Ureter (tissue), 1 donor: ENCODE data around the gene APOBEC3A. TPM values are rescaled to one million over a fixed set of nuclear protein-coding genes. Genes with fewer than 3 reads are reported as not detected.

Experiments
- DNase-seq: peaks from one replicate; pipeline ENCODE4 v3.0.0-alpha.2; 2020; ENCODE audit warnings: low spot score
- total RNA-seq: library from RNA; stranded (reverse); gene quantifications from one replicate; pipeline ENCODE4 v1.2.4, GENCODE V29; 2023
- donor health status: DM: yes; HTN: yes; CAD: no.

The APOBEC3A gene
- 2.0 TPM for total RNA-seq

DNA sequence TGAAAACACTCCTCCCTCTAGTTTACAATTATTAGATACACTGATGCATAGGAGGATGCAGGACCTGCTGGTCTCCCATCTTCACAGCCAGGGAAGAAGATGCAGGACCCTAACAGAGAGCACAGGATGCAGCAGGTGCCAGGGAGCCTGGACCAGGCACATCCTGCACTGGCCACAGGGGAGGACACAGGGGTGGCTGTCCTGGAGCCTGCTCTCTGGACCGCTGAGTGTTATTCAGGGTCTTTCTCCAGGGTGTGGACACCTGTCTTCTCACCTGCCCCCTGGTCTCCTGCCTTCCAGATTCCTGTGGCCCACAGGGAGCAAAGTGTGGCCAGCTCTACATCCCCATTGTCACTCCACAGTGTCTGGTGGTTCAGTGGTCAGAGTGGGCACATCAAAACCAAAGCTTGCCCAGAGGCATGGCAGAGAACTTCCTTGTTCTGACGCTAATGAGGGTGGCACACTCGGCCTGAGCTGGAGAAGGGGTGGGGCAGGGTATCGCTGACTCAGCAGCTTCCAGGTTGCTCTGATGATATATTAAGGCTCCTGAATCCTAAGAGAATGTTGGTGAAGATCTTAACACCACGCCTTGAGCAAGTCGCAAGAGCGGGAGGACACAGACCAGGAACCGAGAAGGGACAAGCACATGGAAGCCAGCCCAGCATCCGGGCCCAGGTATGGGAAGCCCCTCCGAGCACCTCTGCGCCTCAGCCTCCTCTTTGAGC is at the start of gene APOBEC3A:
Gene APOBEC3A (plus strand): TSS at position 564 of the 725 bp plus-strand sequence. CDS start 83 bp downstream, at position 647.
- DNase-seq, result peak; percentile 73

DNA sequence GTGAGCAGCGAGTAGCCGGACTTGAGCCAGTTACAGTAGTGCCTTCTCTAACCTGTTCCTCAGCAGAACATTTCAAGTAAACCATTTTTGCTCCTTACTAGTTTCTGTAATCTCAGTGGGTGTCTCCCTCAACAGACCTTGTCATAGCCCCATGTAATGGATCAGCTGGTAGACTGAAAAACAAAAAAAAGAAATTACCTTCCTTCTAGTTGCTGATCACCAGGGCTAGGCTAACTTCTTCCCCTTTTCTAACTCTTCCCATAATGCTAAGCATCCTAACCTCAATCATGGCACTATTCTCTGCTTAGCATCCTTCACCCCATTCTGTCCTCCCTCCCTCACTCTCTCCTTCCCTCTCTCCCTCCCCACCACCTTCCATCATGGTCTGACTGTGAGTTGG is 49.6 kb upstream of the APOBEC3A start:
- DNase-seq, result no peak

DNA sequence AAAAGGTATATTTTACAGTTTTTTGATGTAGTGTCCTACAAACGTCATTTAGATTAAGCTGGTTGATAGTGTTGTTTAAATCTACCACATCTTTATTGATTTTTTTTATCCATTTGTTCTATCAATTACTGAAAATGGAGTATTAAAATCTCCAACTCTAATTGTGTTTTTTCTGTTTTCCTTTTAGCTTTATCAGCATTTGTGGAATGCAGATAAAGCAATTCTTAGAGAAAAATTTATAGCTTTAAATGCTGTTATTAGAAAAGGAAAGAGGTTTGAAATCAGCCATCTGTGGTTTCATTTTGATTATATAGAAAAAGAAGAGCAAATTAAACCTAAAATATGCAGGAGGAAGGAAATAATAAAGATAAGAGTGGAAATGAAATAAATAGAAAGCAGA is 46.0 kb upstream of the APOBEC3A start:
- DNase-seq, result no peak

GRCh38 chr22:38919631-38920190 is 37.7 kb upstream of the APOBEC3A start:
- DNase-seq, result no peak

DNA sequence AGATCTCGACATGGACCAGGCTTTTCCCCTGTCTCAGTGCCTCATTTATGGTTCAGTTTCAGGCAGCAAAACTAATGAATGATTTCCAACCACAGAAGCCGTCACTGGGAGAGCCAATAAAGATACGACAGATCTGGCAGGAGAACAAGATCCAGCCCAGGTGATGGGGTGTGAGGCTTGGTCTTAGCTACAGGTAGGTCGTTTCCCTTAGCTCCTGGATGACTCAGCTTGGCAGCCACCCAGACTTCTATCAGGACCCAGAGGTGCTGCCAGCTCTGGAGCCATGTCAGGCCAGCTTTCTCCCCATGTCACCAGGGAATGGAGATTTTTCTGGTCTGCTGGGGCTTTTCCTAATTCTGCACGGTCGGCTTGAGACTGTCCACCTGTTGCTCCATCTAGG is 36.3 kb upstream of the APOBEC3A start:
- DNase-seq, result peak; percentile 85

DNA sequence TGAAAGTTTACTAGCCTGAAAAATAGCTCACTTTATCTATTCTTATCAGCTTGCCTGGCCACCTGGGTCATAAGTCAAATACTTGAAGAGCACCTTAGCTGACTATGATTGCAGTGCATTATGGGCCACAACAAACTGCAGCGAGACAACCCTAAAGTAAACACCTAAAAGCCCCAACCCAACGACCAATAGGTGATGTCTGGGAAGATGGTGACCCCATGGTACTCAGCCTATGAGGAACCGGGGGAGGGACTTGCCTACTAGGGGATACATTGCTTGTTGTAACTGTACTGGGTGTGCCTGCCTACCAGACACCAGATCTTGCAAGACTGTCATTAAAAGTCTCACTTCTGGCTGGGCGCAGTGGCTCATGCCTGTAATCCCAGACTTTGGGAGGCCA is 35.6 kb upstream of the APOBEC3A start:
- DNase-seq, result no peak

DNA sequence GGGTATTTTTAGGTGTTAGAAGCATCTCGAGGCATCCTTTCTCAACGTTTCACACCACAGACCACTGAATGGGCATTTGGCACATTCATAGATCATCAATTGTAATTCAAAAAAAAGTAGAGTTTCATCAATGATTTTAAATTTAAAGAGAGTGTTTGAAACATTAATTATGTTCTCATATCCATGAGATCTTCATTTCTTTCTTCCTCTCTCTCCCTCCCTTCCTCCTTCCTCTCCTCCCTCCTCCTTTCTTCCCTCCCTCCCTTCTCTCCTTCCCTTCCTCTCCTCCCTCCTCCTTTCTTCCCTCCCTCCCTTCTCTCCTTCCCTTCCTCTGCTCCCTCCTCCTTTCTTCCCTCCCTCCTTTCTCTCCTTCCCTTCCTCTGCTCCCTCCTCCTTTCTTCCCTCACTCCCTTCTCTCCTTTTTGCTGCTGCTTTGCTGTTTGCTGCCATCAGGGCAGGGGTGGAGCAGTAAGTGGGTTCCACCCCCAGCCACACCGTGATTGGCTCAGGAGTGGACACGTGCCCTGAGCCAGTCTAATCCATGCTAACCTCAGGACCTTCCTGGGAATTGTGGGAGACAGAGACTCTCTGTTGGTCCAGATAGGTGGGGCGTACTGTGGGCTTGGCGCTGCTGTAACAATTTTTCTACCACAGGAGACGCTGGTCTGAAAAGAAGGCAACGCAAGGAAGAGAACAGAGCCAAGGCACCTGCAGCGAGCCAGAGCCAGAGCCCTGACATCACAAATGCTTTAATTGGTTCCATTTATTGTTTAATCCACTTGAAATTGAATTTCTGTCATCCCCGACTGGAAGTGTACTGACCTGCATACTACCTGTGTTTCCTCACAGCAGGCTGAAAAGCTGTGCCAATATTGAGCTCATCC is 33.7 kb upstream of the APOBEC3A start:
- DNase-seq, result peak; percentile 84

DNA sequence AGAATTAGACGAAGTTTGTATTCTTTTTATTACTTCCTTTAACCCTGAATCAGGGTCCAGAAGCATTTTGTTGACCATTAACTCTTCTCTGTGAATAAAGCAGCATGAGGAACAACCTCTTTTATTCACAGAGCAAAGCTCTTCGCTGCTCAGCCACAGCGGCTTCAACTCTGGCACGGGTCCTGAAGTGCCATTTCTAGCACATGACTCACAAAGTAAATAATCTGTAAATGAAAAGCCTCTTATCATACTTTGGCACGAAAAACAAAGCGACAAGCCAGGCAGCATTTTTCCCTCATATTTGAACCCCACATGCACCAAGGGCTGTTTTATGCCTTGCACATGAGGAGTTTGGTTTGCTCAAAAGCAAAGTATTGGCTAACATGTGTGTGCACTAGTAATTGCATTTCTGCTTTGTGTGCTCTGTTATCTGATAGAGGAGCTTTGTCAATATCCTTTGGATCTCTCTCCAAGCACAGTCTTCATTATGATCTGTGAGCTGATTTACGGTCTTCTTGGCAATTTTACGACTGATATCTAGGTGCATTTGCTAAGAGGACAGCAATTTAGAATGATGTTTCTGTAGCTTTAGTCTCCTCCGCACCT is 33.0 kb upstream of the APOBEC3A start:
- peak; percentile 90 for DNase-seq

DNA sequence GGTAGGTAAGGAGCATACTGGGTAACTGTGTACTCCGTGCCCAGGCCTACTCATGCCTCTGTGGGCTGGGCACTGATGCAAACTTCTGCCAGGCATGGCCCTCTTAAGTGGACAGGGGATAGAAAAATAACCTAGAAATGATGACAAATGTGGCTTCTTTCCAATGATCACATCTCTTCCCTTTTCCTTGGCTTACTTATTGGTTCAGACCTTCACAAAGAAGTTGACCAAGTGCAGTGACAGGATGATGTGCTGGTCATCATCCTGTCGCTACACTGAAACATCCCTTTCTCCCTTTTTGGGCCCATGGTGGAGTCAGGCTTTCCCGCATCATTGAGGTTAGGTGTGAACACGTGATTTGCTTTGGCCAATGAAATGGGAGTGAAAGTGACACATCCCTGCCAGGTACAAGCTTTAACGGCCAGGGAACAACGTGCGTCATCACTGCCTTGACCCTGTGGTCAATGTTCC is 31.8 kb upstream of the APOBEC3A start:
- DNase-seq, result no peak

DNA sequence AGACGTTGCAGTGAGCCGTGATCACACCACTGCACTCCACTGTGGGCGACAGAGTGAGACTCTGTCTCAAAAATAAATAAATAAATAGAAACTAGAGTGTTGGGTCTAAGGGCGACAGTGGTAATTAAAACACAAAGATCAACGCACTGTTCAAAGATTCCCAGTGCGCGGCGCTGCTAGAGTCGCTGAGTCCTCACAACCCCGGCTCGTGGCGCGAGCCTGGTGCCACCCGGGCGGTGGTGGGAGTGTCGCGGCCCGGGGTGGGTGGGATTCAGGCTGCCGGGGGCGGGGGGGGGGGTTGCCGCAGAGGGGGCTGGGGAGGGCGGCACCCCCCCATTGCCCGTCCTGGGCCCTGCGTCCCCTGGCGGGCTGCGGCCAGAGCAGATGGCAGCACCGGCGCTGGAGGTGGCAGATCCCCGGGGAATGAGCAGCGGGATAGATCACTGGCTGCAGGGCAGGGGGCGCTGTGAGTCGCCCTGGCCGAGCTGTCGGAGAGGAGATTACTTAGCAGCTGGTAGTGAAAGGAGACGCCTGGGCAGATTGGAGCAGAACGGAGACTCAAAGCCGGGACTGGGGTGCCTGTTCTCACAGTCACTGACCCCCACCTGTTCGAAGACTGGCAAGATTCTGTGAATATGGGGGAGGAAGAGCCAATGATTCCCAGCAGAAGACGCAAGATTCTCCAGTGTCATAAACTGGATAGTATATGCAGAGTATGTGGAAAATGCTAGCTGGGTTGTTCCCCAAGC is 30.2 kb upstream of the APOBEC3A start:
- peak; percentile 76 for DNase-seq

- DNase-seq, result peak; percentile 7
These were observed 26.9 kb upstream of the APOBEC3A start for GRCh38 chr22:38930512-38930911.

- peak; percentile 91 for DNase-seq
These were observed 22.4 kb upstream of the APOBEC3A start for GRCh38 chr22:38935023-38935422.

GRCh38 chr22:38935616-38936015 is 21.8 kb upstream of the APOBEC3A start:
- DNase-seq, result peak; percentile 24

DNA sequence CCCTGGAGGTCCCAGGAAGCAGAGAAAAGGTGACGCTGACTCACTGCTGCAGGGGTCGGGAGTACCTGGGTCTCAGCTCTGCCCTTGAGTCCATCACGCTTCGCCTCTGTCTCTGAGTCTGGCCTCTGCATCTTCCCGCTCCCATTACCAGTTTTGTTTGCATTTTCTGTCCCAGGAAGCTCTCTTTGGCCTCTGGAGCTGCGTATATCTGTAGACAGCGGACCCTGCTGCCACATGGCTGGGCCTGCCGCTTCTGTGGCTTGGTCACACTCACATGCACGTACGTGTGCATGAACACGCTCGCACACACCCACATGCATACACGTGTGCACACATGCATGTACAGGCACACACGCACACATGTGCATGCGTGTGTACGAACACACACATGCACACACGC is 20.8 kb upstream of the APOBEC3A start:
- DNase-seq, result no peak

- no peak for DNase-seq
These were observed 20.4 kb upstream of the APOBEC3A start for GRCh38 chr22:38937036-38937435.

DNA sequence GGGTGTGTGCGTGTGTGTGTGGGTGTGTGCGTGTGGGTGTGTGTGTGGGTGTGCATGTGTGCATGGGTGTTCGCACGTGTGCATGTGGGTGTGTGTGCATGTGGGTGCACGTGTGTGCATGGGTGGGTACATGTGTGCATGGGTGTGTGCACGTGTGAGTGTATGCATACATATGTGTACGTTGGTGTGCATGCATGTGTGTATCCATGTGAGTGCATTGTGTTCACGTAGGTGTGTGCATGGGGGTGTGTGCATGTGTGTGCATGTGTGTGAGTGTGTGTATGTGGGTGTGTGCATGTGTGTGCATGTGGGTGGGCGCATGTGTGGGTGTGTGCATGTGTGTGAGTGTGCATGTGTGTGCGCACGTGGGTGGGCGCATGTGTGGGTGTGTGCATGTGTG is 19.9 kb upstream of the APOBEC3A start:
- no peak for DNase-seq

DNA sequence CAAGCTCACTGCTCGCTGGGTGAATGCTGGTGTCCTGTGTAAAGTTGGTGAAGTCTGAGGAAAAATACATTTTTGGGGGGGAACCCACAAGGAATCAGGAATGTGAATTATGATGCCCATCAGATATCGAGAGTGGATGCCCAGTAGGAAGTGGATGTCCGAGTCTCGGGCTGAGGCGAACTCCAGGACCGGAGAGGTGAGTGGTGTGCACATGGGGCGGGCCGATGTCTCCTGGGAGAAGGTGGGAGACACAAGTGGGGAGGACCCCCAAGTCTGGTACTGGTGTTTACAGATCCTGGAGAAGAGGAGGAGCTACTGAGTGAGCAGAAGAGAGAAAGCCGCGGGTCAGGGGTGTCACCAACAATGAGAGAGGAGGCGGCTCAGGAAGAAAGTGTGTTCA is 19.2 kb upstream of the APOBEC3A start:
- DNase-seq, result no peak

DNA sequence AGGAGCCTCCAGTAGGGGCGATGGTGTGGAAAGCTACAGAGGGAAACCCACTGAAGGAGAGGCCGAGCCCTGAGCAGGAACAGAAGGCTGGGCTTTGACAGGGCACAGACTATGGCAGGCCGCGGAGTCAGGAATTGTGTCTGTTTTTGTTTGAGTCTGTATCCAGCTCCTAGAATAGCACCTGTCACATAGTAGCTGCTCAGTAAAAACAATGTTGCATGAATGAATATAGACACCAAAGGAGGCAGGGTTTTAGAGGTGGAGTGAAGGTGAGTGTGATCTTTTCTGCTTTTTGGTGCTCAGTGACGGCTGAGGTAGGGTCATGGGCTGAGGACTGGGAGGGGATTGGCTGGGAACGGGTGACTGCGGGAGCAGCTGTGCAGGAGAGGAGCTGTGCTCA is 18.5 kb upstream of the APOBEC3A start:
- no peak for DNase-seq

GRCh38 chr22:38940811-38941384 is 16.5 kb upstream of the APOBEC3A start:
- DNase-seq, result no peak

GRCh38 chr22:38941488-38941987 is 15.9 kb upstream of the APOBEC3A start:
- no peak for DNase-seq

GRCh38 chr22:38942702-38943101 is 14.7 kb upstream of the APOBEC3A start:
- DNase-seq, result no peak
